ENCODE results near the gene PELI2.

- TF ChIP-seq CTCF (IDR thresholded peaks at IDR 0.05), result no peak
- TF ChIP-seq ZFX (IDR thresholded peaks at IDR 0.05; ENCODE audit: borderline replicate concordance), result no peak
Observed at GRCh38 chr14:56147449-56147848, 29.2 kb downstream of the PELI2 start.

Data from 22Rv1 (cell line).